ENCODE data around the gene TFF2.

TFF2 gene

GRCh38 chr21:42352441-42353095 is 1.8 kb upstream of the TFF2 start:
- Histone ChIP-seq H3K27me3 (ENCODE audit: control insufficient read depth in 3 of 3, insufficient read depth in 3 of 3, low read depth in 1 of 3, low read length in 3 of 3) (no peaks in the 10 kb centered on the region), H3K4me3 (ENCODE audit: low read length in 2 of 2) (no peak overlapping the region), H4K91ac (ENCODE audit: low read depth, low read length, poor library complexity) (no peak overlapping the region), H3K14ac (ENCODE audit: low read length) (no peak overlapping the region), H3K9me3 (replicated peaks in 1 of 2; ENCODE audit: control insufficient read depth in 2 of 2, insufficient read depth in 1 of 2, low read depth in 1 of 2, low read length in 2 of 2) (peaks cover 0 to 2% of the 10 kb centered on the region in 2 donors), H2BK120ac (ENCODE audit: low read depth, low read length) (no peak overlapping the region), H3K4me2 (ENCODE audit: insufficient read depth, low read length, poor library complexity, severe bottlenecking) (no peak overlapping the region), H3K4me1 (ENCODE audit: control insufficient read depth in 2 of 2, insufficient read depth in 1 of 2, low read depth in 1 of 2, low read length in 2 of 2) (no peaks in the 10 kb centered on the region), H2AK5ac (ENCODE audit: low read depth, low read length) (no peak overlapping the region), H4K8ac (ENCODE audit: low read depth, low read length) (no peak overlapping the region), H2BK12ac (ENCODE audit: low read length) (no peak overlapping the region), H3K36me3 (replicated peaks in 1 of 2; ENCODE audit: control insufficient read depth in 2 of 2, insufficient read depth in 2 of 2, low read length in 2 of 2) (no peaks in the 10 kb centered on the region), H2AFZ (ENCODE audit: low read length) (no peak overlapping the region), H3K27ac (replicated peaks; ENCODE audit: low read length) (no peak overlapping the region), H2BK15ac (ENCODE audit: low read length) (no peak overlapping the region), H3K9ac (ENCODE audit: low read depth, low read length, poor library complexity) (no peak overlapping the region), H3K4ac (ENCODE audit: low read length) (no peak overlapping the region), H3K79me1 (ENCODE audit: low read depth, low read length) (no peaks in the 10 kb centered on the region), H3K18ac (ENCODE audit: low read length) (no peak overlapping the region), H3K23ac (ENCODE audit: low read depth, low read length, poor library complexity) (no peak overlapping the region), H2BK5ac (ENCODE audit: low read length) (no peak overlapping the region)
- WGBS, 2 donors (ENCODE audit: extremely low coverage in 2 of 2, insufficient read length in 2 of 2, insufficient replicate concordance in 1 of 2), result no CpG with 5 or more reads among the region's 14 CpGs
- DNase-seq (ENCODE audit: low spot score), result no peak

DNA sequence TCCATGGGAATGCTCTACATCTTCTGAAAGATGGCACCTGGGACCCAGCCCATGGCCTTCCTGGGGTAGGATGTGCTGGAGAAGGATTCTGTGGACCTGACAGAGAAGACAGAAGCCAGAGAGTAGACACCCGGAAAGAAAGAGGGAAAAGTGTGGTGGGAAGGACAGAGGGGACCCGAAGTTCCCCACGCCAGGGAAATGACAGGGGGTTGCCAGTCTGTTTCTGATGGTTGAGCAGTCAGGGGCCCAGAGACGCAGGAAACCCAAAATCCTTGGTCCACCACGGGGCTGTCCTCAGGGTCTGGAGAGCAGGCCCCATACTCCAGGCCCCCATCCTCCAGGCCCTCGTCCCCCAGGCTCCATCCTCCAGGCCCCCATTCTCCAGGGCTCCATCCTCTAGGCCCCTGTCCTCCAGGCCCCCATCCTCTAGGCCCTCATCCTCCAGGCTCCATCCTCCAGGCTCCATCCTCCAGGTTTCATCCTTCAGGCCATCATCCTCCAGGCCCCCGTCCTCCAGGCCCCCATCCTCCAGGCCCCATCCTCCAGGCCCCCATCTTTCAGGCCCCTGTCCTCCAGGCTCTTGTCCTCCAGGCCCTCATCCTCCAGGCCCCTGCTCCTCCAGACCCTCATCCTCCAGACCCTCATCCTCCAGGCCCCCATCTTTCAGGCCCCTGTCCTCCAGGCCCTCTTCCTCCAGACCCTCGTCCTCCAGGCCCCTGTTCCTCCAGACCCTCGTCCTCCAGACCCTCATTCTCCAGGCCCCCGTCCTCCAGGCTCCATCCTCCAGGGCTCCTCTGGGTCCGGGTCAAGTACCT is 1.0 kb upstream of the TFF2 start:
- Histone ChIP-seq H3K36me3 (replicated peaks in 1 of 2; ENCODE audit: control insufficient read depth in 2 of 2, insufficient read depth in 2 of 2, low read length in 2 of 2) (no peaks in the 10 kb centered on the region), H3K27ac (replicated peaks; ENCODE audit: low read length) (no peak overlapping the region), H2BK5ac (ENCODE audit: low read length) (peak overlapping the region; percentile 41), H2BK120ac (ENCODE audit: low read depth, low read length) (no peak overlapping the region), H3K14ac (ENCODE audit: low read length) (no peak overlapping the region), H3K79me1 (ENCODE audit: low read depth, low read length) (no peaks in the 10 kb centered on the region), H3K27me3 (ENCODE audit: control insufficient read depth in 3 of 3, insufficient read depth in 3 of 3, low read depth in 1 of 3, low read length in 3 of 3) (no peaks in the 10 kb centered on the region), H4K8ac (ENCODE audit: low read depth, low read length) (no peak overlapping the region), H3K4me2 (ENCODE audit: insufficient read depth, low read length, poor library complexity, severe bottlenecking) (no peak overlapping the region), H3K9me3 (replicated peaks in 1 of 2; ENCODE audit: control insufficient read depth in 2 of 2, insufficient read depth in 1 of 2, low read depth in 1 of 2, low read length in 2 of 2) (peaks cover 0 to 2% of the 10 kb centered on the region in 2 donors), H3K18ac (ENCODE audit: low read length) (no peak overlapping the region), H3K9ac (ENCODE audit: low read depth, low read length, poor library complexity) (no peak overlapping the region), H2BK12ac (ENCODE audit: low read length) (no peak overlapping the region), H2AFZ (ENCODE audit: low read length) (no peak overlapping the region), H3K23ac (ENCODE audit: low read depth, low read length, poor library complexity) (no peak overlapping the region), H4K91ac (ENCODE audit: low read depth, low read length, poor library complexity) (no peak overlapping the region), H3K4ac (ENCODE audit: low read length) (no peak overlapping the region), H3K4me3 (ENCODE audit: low read length in 2 of 2) (no peak overlapping the region), H2AK5ac (ENCODE audit: low read depth, low read length) (peak overlapping the region; percentile 53), H3K4me1 (ENCODE audit: control insufficient read depth in 2 of 2, insufficient read depth in 1 of 2, low read depth in 1 of 2, low read length in 2 of 2) (no peaks in the 10 kb centered on the region), H2BK15ac (ENCODE audit: low read length) (no peak overlapping the region)
- WGBS, 2 donors (ENCODE audit: extremely low coverage in 2 of 2, insufficient read length in 2 of 2, insufficient replicate concordance in 1 of 2), result no CpG with 5 or more reads among the region's 11 CpGs
- DNase-seq (ENCODE audit: low spot score), result no peak

DNA sequence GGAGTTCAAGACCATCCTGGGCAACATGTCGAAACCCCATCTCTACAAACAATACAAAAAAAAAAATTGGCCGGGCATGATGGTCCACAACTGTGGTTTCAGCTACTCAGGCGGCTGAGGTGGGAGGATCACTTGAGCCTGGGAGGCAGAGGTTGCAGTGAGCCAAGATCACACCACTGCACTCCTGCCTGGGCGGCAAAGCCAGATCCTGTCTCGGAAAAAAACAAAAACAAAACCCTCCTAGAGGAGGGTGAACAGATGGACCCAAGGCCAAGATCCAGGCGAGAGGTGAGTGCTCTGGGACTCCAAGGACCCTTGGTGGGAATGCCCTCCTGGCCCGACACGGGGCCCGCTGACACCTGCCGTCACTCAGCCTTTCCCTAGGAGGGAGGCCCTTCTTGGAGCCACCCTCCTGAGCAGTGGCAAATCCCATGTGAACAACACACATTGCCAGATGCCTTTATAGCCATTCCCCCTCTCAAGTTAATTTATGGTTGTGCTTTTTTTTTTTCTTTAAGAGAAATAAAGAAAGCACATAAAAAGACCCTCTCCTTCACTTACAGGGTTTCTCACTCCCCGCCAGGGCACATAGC is 380 bp downstream of the TFF2 start:
- Histone ChIP-seq H2AK5ac (ENCODE audit: low read depth, low read length) (no peak overlapping the region), H3K18ac (ENCODE audit: low read length) (no peak overlapping the region), H2BK5ac (ENCODE audit: low read length) (no peak overlapping the region), H3K27me3 (ENCODE audit: control insufficient read depth in 3 of 3, insufficient read depth in 3 of 3, low read depth in 1 of 3, low read length in 3 of 3) (no peaks in the 10 kb centered on the region), H2BK15ac (ENCODE audit: low read length) (no peak overlapping the region), H4K8ac (ENCODE audit: low read depth, low read length) (no peak overlapping the region), H3K27ac (replicated peaks; ENCODE audit: low read length) (no peak overlapping the region), H3K9me3 (replicated peaks in 1 of 2; ENCODE audit: control insufficient read depth in 2 of 2, insufficient read depth in 1 of 2, low read depth in 1 of 2, low read length in 2 of 2) (no peaks in the 10 kb centered on the region), H2BK12ac (ENCODE audit: low read length) (no peak overlapping the region), H2BK120ac (ENCODE audit: low read depth, low read length) (no peak overlapping the region), H3K4me1 (ENCODE audit: control insufficient read depth in 2 of 2, insufficient read depth in 1 of 2, low read depth in 1 of 2, low read length in 2 of 2) (no peaks in the 10 kb centered on the region), H3K4me2 (ENCODE audit: insufficient read depth, low read length, poor library complexity, severe bottlenecking) (no peak overlapping the region), H2AFZ (ENCODE audit: low read length) (no peak overlapping the region), H3K23ac (ENCODE audit: low read depth, low read length, poor library complexity) (no peak overlapping the region), H4K91ac (ENCODE audit: low read depth, low read length, poor library complexity) (no peak overlapping the region), H3K36me3 (replicated peaks in 1 of 2; ENCODE audit: control insufficient read depth in 2 of 2, insufficient read depth in 2 of 2, low read length in 2 of 2) (no peaks in the 10 kb centered on the region), H3K4me3 (ENCODE audit: low read length in 2 of 2) (no peak overlapping the region), H3K4ac (ENCODE audit: low read length) (peak overlapping the region; percentile 44), H3K79me1 (ENCODE audit: low read depth, low read length) (no peaks in the 10 kb centered on the region), H3K9ac (ENCODE audit: low read depth, low read length, poor library complexity) (no peak overlapping the region), H3K14ac (ENCODE audit: low read length) (no peak overlapping the region)
- WGBS, 2 donors (ENCODE audit: extremely low coverage in 2 of 2, insufficient read length in 2 of 2, insufficient replicate concordance in 1 of 2), result no CpG with 5 or more reads among the region's 11 CpGs
- DNase-seq (ENCODE audit: low spot score), result no peak

Data from neuronal stem cell (in vitro differentiated cells).